GM18873 (cell line): ENCODE measurements around the gene AQP5.

Experiments
- ATAC-seq: cut with Tn5 transposase; IDR thresholded peaks from one replicate; pipeline ENCODE4 v1.9.1; 2021; ENCODE audit warnings: mild to moderate bottlenecking, moderate library complexity, moderate number of reproducible peaks; ENCODE audit not compliant: unreplicated experiment, low FRiP score

The AQP5 gene

DNA sequence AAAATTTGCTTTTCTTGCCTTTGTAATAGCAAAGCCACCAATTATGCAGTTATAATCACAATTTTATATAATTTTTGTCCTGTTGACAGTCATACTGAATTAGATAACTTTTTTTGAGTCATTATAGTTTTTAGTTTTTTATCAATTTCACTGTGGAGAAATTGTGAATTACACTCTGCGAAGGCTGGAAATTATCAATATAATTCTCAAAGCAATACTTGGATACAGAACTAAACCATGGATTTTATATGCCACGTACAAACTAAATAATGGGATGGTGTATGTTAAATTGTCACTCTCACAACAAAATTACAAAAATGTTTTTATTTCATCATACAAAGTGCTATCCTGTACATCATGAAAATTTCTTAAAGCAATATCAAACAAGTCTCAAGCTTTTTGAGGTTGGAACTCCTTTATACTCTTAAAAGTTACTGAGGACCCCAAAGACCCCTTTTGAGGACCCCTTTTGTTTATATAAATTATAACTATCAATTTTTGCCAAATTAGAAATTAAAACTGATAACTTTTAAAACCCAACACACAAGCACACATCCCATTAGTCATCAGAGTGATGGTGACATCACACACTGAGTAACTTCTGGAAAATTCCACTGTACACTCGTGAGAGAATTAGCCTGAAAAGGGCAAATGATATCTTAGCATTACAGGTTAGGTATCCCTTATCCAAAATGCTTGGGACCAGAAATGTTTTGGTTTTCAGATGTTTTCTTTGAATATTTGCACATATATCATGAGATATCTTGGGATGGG is 31.0 kb upstream of the AQP5 start:
- ATAC-seq, result no peak

DNA sequence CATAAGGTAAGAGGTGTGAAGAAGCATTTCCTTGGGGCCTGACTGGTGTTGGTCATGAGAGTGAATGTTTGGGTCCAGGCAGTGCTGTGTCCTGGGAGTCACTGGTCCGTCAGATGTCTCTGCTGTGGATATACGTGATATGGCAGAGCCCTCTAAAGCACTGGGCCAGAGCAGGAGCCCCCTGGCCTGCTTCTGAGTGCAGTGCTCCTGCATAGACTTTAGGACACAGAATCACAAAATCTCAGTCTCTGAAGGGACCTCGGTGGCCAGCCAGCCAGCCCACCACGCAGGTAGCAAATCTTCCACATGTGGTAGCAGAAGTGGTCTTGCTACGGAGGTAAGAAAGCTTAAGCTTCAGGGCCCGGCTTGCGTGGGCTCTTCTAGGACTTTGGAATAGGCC is 29.6 kb upstream of the AQP5 start:
- no peak for ATAC-seq

DNA sequence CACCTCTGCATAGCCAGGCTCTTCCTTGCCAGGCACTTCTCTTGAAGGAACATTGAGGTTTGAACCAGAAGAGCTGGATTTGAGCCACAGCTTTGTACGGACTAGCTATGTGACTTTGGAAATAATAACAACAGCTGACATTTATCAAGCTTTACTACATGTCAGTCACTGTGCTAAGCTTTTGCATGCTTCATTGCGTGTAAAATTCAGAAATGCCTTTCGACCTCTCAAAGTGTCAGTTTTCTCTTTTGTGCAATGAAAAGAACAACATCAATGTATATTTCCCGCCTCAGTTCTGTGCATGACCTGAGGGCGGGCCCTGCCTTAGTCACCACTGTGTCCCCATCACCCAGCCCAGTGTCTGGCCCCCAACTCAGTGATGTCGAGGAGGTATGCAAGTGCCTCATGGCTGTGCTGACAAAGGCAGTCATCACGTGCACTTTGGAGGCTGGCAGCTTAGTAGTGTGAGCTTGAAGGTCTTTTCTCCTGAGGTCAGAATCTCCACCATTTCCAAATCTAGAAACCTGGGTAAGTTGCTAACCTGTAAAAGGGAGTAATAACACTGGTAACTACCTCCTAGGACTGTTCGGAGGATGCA is 29.0 kb upstream of the AQP5 start:
- no peak for ATAC-seq

DNA sequence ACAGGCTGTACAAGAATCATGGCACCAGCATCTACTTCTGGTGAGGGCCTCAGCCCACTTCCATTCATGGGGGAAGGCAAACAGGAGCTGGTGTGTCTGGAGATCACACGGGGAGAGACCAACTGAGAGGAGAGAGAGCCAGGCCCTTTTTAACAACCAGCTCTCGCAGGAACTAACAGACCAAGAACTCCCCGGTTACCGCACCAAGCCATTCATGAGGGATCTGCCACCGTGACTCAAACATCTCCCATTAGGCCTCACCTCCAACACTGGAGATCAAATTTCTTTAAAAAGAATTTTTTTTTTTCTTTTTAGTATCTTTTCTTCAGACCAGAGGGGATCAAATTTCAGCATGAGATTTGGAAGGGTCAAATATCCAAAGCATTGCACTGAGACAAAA is 27.9 kb upstream of the AQP5 start:
- no peak for ATAC-seq

DNA sequence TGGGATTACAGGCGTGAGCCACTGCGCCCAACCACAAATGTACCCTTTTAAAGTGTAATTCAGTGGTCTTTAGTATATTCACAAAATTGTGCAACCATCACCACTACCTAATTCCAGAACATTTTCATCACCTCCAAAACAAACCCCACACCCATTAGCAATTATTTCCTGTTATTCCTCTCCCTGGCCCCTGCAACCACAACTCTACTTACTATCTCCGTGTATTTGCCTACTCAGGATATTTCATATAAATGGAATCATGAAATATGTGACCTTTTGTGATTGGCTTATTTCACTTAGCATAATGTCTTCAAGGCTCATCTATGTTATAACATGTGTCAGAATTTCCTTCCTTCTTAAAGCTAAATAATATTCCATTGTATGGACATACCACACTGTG is 27.2 kb upstream of the AQP5 start:
- no peak for ATAC-seq

DNA sequence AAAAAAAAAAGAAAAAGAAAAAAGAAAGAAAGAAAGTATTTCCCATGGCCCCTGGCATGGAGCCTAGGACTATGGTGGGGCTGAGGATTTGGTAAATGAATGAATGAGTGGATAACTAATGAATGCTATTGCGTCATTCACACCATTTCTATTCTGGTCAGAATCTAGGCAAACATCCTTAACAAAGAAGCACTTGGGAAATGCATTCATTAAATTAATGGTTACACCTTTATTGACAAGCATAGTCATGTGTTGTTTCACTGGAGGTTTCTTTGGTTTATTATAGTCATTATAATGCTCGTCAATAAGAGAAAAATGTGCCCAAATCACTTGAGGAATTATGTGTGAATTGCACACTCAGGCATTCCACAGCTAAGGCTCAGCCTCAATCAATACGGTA is 24.7 kb upstream of the AQP5 start:
- no peak for ATAC-seq

DNA sequence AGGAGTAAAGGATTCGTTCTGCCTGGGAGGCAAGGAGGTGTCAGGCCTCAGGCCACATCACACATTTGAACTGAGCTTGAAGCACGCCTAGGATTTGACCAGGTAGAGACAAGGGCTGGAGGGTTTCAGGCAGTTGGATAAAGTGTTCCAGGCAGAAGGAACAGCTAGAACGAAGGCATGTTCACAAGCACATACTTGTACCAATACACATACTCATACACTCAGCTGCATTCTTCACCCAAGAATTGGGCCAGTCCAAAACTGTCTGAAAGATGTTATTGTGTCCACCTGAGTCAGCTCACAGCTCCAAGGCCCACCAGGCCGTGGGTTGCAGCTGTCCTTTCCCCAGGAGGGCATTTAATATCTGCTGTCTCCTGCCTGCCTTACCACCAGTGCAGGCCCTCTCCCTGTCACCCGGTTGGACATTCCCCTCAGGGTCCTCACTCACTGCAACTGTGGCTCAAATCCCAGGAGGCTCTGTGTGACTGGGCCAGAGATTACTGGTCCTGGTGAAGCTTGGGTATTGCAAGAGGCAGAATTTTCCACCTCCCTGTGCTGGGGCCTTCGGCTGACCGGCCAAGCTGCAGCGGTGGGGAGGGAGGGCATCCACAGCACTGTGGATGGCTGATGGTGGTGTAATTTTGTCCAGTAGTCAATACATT is 23.9 kb upstream of the AQP5 start:
- no peak for ATAC-seq

DNA sequence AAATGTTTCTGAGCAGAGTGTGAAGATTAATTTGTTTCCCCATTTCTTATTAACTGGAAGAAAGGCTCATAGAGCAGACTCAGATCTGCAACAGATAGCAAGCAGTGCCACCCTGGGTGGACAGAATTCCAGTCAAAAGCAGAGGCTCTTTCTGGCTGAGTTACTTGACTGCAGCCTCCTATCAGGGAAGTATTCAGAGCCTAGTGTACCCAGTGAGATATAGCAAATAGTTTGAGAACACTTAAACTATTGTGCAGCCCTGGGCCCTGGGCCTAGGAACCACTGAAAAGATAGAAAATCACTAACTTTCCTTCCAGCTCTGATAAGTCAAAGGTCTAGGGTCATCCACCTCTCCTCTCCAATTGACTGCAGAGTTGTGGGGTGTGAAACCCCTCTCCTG is 22.4 kb upstream of the AQP5 start:
- ATAC-seq, result no peak

DNA sequence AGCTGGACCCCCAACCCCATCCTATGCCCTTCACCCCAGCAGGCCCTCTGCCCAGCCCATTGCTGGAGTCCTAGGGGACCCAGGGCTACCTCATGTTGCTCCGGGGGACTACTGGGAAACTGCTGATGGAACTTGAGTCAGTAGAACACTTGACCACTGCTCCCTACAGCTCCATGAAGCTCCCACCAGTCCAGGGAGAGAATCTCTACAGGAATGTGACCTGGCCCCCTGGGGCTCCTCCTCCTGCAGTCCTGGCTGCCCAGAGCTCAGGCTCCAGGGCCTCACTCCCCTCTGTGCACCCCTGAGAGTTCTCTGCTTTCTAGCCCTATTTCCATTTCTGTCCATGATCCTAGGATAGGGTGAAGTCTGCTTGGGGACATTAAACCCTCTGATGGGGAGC is 22.0 kb upstream of the AQP5 start:
- ATAC-seq, result no peak

DNA sequence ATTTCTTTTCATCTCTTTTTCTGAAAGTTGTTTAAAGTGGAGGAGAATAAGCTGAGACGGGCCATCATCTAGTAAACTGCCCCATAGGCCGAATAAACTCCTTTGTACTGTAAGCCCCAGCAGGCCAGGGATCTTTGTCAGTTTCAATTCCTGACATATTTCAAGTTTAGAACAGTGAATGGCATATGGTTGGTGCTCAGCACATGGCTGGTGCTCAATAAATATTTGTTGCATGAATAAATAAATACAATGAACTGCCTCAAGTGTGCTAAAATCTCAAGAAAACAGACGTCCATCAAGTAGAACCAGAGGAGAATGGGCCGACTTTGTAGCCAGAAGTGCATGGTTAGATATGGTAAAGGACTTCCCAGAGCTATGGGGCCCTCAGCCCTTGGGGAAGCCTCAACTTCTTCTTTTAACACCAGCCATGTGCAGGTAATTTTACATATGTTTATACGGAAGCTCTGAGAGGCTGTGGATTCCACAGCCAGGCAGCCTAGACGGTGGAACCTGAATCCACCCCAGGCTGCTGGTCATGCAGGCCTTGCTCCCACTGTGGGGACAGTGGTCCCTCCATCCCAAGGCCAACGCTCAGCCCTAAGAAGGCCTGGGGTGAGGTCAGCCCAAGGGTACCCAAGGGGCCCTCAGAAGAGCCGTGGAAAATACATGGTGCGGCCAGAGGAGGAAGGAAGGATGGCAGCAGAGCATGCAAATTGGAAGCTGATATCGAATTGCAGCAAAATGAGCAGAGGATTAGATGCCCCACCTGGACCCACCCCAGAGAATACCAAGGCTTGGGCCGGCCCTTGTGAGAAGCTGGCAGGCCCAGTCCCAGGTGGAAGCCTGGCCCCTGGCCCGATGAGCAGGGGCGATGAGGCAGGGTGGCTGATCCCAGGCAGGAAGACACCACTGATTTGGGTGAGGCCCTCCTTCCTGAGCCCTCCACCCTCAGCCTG is 19.8 kb upstream of the AQP5 start:
- no peak for ATAC-seq

DNA sequence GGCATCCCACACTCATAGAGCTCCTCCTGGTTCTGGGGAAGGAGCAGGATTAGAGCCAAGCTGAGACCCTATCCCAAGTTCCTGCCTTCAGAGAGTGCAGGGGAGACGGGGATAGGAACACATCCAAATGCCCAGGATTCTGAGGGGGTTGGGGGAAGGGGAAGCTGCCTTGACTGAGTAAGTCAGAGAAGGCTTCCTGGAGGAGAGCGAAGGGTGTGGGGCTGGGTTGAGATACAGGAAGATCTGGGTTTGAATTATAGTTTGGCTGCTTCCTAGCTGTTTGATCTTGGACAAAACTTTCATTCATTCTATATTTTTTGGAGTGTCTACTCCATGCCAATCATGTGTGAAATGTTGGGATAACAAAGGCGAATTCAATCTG is 19.2 kb upstream of the AQP5 start:
- ATAC-seq, result no peak

DNA sequence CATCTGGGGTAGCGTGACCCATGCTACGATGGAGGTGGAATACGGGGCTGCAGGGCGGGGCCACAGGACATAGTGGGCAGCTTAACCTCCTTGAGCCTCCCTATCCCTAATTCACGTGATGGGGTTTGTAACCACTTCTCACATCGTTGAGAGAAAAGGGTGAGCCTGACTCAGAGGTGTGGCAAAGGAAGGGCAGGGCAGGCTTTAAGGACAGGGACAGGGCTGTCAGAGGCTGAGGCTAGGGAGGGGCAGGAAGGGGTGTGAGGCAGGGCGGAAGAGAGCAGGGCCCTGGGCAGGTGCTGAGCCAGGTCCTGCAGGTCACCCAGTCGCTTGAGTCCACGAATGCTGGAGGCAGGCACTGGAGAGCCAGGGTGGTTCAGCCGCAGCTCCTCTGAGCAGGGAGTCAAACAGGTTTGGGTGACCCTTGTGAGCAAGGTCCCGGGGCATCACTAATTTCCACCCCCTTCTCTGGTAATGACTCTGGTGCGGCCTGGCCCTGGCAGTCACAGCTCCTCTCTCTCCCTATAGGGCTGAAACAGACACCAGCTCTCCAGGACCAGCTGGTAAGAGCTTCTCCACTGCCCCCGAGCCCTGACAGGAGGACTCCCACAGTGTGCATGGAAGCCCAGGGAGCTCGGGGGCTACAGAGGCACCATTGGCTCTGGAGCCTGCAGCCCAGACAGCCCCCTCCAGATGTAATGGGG is 18.6 kb upstream of the AQP5 start:
- no peak for ATAC-seq

DNA sequence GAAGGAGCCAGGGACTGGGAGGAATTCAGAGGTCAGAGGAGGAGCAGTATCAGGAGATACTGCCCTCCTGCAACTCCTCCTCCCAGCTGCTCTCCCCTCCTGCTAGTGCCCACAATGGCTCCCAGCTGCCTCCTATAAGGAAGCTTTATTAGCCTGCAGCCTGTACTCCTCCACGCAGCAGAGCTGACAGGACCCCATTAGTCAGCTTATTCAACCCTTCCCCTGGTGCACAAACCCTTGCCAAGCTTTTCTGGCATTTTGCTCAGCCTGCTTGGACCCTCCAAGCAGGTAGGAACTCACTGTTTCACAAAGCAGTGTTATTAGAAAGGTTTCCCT is 18.1 kb upstream of the AQP5 start:
- no peak for ATAC-seq

DNA sequence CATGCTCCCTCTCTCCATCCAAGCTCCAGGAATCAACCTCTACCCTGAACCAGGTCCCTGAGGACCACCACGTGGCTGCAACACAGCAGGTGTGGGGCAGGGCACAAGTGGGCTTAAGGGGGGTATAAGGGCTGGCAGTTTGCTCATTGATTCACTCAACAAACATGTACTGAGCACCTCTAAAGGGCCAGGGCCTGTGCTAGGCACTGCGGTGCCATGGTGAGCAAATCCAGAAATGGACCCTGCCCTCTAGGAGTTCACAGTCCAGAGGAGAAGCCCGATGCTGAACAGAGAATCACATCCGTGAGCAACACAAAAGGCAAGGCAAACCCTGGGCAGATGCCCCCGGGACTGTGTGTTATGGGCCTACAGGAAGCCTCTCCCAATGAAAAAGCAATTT is 17.6 kb upstream of the AQP5 start:
- no peak for ATAC-seq

DNA sequence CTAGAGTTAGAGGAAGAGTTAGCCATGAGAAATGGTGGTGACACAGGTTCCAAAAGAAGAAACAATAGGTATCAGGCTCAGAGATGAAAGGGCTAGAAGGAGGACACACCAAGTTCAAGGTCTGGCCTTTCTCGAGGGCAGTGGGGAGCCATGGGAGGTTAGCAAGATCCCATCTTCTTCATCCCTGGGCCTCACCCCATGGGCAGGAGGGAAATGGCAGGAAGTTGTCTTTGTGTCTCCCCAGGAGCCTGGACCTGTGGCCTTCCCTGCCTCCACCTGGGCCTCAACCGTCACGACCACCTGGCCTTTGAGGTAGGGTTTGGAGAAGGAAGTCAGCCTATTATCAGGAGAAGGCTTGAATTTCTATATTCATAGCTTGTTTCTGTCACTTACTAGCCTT is 17.0 kb upstream of the AQP5 start:
- no peak for ATAC-seq

DNA sequence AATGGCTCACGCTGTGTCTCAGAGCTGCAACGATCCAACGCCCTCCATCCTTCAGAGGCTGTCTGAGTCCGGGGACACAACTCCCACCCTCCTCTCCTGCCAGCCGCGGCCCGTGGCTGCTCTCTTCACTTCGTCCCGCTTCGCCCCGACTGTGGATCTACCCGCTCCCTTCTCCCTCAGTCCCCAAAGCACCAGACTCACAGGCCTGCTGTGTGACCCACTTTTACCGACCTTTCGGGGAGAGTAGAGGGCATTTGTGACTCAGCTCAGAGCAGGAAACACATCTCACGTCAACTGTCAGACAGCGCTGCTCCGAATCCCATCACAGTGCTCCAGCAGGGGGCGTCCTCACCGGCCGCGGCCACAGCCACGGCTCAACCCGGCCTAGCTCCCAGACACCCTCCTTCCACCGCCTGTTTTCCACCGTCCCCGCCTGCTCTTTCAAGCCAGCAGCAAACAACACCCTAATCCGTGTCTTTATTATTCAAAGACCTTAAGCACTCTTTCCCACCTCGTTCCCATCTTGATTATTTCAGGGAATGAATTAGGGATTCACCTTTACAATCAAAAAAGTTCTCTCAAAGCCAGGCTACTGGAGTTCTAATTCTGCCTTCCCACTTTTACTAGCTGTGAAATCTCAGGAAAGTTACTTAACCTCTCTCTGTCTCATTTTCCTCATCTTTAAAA is 16.1 kb upstream of the AQP5 start:
- no peak for ATAC-seq

DNA sequence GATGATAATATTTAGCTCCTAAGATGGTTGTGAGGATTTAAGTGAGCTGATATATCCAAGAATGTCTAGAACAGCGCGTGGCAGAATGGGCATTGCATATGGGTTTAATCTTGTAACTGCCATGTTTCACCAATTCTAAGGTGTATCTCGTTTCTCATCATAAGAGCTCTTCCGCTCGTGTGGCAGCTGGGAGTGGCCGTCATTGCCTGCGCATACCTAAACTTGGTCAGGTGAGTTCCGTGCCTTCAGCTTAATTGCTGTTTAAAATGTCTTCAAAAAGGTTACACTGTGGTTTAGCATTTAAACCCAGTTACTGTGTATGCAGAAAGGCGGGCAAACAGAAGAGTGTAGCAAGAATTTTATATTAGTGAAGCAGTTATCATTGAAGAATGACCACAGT is 15.6 kb upstream of the AQP5 start:
- no peak for ATAC-seq

DNA sequence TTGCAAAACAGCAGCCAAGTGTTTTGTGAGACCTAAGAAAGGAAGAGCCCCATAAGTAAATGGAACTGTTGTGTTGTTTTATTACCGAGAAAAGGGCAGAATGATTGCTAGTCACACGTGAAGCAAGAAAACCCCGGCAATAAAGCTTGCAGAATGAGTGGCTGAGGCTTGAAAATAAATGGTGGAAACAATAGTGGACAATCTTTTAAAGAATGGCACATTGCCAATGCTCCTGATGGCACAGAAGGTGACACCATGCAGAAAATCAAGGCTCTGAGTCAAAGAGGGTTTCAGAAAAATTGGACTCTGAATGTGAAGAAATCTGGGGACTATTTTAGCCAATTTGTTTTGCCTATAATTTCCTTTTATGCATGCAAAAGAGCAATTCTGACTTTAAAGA is 15.2 kb upstream of the AQP5 start:
- no peak for ATAC-seq

DNA sequence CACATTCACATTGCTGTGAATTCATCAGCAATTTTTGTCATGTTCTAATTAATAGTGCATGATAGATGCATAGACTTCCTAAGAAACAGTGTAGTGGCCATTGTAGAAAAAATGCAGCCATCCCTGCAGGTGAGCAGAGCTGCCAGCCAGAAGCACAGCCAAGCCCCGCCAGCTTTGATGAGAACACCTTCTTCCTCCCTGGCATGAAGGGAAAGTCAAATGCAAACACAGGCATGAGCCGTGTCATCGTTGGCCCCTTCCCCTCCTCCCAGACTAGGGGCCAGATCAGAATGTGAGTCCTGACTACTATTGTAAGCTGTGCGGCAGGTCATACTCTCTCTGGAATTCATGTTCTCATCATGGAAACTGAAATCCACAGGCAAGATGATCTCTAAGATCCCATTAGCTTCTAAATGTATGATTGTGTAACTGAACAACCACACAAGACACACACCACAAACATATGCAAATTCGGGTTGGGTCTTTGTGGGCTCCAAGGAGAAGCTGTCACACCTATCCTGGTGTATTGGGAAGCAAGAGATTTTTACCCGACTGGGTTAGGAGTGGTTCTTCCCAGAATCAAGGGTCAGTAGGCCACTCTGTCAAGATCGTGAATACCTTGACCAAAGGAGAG is 14.0 kb upstream of the AQP5 start:
- ATAC-seq, result no peak
